GM21447 (cell line): ENCODE measurements around the gene RPS6KB2.

Experiments
- ATAC-seq: cut with Tn5 transposase; IDR thresholded peaks from one replicate; pipeline ENCODE4 v1.9.1; 2021; ENCODE audit not compliant: unreplicated experiment

The RPS6KB2 gene

DNA sequence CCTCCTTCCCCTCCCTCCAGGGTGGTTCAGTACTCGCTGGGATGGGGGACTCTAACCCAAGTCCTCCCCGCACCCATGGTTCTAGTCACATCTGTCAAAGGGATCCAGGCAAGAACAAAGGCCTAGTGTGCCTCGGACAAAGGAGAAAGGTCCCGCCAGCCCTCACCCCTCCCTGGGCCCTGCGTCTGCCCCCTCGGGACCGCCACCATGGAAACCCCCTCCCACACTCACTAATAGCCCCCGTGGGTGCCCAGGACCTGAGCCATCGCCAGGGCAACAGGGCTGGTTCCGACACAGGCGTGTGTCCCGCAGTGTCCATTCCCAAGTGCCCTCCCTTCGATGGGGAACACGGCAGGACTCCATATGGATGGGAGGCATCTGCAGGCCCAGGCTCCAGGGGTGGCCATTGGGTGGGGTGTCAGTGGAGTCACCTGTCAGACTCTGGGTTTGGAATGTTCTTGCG lies 17.9 kb upstream of the RPS6KB2 start:
- no peak for ATAC-seq

- no peak for ATAC-seq
Measured at GRCh38 chr11:67410984-67411784, 17.1 kb upstream of the RPS6KB2 start.

- ATAC-seq, result no peak
Measured at GRCh38 chr11:67411785-67412152, 16.5 kb upstream of the RPS6KB2 start.

DNA sequence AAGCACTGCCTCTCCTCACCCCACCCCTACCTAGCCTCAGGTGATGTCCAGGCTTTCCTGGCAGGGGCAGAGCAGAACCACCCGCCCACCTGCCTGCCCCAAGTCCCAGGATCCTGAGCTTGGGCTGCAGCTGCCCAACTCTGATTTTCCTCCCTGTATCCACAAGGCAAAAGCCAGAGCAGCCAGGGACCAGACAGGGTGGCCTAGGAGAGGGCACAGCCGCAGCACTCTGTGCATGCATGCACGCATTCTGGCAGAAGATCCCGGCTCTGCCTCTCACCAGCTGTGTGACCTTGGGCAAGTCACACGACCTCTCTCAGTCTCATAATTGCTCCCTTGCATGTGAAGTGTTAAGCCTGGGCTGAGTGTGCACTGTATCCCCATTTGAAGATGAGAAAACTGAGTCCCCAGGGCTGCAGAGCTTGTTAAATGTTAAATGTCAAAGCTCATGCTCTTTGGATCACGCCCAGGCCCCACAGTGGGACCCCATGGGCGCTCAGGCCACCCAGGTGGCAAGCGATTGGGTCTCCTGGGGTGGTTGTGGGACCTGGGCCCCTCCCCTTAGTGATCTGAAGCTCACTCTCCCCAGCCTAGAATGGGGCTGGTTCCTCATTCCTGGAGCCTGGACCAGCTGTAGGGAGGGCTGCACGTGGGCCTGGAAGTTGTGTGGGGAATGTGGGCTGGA lies 15.7 kb upstream of the RPS6KB2 start:
- no peak for ATAC-seq

- ATAC-seq, result no peak
Measured at GRCh38 chr11:67413266-67413849, 14.9 kb upstream of the RPS6KB2 start.

GRCh38 chr11:67415501-67416304 lies 12.6 kb upstream of the RPS6KB2 start, which contains the start of gene CARNS1:
Gene CARNS1 (plus strand): TSS chr11:67415678. CDS start chr11:67416200, 522 bp downstream.
- ATAC-seq, result no peak

DNA sequence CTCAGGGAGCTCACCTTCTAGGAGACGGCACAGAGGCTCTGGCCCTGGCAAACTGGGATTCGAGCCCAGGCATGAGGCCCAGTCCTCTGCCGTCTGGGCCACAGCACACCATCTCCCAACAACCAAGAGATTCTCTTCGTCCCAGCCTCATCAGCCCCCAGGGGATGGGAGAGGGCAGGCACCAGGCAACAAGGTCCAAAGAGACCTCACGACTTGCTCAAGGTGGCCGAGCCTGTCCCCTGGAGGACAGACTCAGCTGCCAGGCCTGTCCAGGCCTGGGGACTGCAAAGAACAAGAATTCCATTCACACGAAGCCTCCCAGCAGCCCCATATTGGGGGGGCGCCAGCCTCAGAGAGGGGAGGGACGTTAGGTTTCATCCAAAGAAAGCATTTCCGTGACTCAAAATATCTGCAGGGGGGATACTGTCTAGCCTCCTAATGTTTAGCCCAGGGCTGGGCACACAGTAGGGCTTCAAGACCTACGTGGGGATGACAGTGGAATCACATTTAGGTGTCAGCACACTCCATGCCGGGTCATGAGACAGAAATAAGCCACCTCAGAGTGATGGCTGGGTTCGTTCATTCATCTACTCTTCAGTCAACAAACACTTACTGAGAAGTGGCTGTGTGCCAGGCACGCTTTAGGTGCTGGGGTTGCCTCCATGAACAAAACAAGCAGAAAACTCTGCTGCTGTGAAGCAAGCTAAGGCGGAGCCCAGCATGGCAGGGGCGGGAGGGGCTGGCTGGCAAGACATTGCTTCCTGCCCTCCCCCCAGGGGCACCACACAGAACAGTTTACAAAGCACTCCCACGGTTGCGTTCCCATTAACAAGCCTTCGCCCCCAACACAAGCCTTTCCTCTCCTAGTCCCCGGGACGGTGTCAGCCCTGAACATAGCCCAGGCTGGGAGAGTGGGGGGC lies 11.6 kb upstream of the RPS6KB2 start:
- no peak for ATAC-seq

DNA sequence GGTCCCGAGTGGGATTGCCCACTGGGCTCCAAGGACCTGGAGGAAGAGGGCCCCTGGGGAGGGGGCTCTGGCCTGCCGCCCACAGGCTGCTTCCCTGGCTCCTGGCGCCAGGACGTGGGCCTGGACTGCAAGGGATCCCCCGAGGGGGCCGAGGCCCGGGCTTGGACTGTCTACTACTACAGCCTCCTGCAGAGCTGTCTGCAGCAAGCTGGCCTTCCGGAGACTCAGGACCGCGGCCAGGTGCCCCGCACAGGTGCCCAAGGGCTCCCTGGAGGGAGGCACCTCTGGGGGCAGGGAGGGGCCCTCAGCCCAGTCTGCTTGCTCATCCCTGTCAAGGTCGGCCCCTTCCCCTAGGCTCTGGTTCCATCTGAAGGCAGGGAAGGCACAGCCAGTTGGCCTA lies 10.9 kb upstream of the RPS6KB2 start:
- no peak for ATAC-seq

GRCh38 chr11:67418476-67419281 lies 9.6 kb upstream of the RPS6KB2 start:
- ATAC-seq, result no peak

DNA sequence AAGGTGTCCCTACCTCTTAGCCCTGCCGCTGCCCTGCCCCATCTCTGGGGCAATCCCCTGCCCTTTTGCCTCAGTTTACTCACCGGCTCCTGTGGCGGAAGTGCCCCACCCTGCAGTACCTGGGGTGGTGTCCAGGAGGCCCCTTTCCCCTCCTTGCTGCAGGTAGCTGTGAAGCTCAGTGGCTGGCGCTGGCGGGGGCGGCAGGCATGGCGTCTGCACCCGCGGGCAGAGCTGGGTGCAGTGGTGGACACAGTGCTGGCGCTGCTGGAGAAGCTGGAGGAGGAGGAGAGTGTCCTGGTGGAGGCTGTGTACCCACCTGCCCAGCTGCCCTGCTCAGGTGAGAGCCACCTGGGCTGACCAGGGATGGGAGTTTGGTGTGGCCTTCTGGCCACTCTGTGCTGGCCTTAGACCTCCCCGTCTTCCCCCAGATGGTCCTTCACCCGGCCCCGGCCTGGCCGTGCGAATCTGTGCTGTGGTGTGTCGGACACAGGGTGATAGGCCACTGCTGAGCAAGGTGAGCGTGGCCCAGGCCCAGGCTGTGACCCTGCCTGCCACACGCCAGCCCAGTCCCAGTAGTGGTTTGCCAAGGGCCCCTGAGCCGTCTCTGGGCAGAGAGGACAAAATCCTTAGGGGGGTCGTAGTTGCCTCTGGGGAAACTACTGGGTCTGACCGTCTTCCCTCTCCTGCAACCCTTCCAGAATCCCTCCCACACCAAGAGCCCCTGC lies 8.8 kb upstream of the RPS6KB2 start:
- ATAC-seq, result no peak

- no peak for ATAC-seq
Measured at GRCh38 chr11:67420147-67420645, 8.1 kb upstream of the RPS6KB2 start.

GRCh38 chr11:67420646-67421429 lies 7.5 kb upstream of the RPS6KB2 start:
- ATAC-seq, result peak; percentile 81

- ATAC-seq, result no peak
Measured at GRCh38 chr11:67421430-67422031, 6.8 kb upstream of the RPS6KB2 start.

DNA sequence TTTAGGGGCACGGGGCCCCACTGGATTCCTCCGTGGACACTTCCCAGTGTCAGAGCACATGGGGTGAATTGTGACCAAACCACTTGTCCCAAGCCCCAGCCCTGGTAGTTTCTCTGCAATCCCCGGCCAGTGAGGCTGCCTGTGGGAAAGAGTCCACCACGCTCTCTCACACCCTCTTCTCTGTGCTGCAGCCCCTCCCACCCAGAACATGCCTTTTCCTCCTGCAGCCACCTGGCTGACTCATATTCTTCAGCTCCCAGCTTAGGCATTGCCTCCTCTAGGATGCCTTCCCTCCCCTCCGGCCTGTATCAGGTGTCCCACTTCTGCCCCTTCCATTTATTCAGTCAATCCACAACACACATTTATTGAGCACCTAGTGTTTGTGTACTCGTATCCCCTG lies 5.4 kb upstream of the RPS6KB2 start:
- ATAC-seq, result no peak

DNA sequence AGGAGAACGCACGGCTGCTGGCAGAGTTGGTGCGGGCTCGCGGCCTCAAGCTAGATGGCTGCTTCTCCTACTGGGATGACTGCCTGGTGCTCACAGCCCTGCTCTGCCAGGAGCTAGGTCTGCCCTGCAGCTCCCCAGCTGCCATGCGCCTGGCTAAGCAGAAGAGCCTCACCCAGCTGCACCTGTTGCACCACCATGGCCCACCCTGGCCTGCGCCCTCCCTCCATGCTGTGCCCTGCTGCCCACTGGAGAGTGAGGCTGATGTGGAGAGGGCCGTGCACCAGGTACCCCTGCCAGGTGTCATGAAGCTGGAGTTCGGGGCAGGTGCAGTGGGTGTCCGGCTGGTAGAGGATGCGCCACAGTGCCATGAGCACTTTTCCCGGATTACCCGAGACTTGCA lies 4.8 kb upstream of the RPS6KB2 start:
- no peak for ATAC-seq

DNA sequence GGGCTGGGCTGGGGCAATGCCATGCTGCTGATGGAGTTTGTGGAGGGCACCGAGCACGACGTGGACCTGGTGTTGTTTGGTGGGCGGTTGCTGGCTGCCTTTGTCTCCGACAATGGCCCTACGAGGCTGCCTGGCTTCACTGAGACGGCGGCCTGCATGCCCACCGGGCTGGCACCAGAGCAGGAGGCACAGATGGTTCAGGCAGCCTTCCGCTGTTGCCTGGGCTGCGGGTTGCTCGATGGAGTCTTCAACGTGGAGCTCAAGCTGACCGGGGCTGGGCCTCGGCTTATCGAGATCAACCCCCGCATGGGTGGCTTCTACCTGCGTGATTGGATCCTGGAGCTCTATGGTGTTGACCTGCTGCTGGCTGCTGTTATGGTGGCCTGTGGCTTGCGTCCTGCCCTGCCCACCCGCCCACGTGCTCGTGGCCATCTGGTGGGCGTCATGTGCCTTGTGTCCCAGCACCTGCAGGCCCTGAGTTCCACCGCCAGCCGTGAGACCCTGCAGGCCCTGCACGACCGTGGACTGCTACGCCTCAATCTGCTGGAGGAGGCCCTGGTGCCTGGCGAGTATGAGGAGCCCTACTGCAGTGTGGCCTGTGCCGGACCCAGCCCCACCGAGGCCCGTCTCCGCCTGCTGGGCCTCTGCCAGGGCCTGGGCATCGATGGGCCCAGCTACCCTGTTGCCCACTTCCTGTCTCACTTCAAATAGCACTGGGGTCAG lies 4.2 kb upstream of the RPS6KB2 start:
- ATAC-seq, result no peak
